ENCODE results near the gene STK33.

The STK33 gene

DNA sequence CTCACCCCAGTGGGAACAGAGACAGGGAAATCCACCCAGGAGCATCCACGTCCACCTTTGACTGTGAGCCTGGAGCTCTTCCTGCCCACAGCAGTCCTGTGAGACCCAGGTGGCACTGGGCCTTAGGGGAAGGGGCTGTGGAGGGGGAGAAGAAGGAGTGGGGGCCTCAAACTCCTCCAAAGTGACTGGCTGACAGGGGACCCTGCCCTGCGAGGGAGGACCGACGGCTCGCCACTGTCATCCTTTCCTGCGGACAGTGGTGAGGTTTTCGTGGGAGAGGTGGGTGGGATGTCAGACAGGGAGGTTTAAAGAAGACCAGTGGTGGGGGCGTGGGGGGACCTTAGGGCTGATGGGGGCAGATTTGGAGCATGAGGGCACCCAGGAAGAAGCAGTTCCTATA lies 237.8 kb downstream of the STK33 start:
- no peak for DNase-seq (ENCODE audit: low spot score)

DNA sequence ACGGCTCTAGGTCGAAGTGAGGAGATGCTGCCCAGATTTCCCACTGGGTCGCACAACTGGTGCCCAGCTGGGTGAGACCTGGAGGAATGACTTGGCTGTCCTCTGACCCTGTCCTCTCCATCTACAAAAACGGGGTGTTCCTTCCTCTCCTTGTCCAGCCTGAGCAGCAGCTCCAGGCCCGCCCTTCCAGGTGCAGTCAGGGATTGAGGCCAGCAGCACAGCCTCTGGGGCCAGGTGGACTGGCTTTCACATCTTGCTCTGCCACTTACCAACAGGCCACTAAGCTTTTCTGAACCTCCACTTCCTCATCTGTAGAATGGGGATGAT lies 238.6 kb downstream of the STK33 start:
- no peak for DNase-seq (ENCODE audit: low spot score)

DNA sequence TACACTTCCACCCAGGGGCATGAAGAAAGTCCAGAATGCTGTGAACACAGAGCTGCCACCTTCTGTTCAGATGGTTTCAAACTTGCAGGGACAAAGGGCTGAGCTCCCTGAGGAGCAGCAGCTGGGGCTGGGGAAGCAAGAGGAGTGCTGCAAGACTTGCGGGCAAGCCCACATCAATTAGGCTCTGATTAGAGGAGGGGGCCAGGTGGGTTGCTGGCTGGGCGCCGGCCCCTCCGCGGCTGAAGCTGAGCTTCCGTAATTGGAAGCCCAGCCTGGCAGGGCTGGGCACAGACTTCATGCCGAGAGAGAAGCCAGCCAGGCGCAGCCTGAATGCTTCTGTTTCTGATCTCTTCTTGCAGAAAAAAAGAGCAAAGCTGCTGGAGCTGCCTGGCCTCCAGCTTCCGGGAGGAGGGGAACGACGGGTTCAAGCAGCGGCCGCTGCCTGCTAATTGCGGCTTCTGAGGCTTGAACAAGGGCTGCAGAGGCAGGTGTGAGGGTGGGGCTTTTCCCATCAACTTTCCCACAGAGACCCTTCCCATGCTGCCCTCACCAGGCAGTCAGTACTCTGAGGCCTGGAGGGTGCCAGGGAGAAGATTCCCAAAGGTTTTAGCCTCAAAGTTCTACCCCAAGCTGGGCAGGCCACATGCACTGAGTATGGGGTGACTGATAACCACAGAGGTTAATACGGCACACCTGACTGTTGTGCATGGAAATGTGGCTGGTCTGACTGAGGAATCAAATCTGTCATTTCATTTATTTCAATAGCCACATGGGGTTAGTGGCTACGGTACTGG lies 239.2 kb downstream of the STK33 start:
- DNase-seq (ENCODE audit: low spot score) = peak; percentile 44

DNA sequence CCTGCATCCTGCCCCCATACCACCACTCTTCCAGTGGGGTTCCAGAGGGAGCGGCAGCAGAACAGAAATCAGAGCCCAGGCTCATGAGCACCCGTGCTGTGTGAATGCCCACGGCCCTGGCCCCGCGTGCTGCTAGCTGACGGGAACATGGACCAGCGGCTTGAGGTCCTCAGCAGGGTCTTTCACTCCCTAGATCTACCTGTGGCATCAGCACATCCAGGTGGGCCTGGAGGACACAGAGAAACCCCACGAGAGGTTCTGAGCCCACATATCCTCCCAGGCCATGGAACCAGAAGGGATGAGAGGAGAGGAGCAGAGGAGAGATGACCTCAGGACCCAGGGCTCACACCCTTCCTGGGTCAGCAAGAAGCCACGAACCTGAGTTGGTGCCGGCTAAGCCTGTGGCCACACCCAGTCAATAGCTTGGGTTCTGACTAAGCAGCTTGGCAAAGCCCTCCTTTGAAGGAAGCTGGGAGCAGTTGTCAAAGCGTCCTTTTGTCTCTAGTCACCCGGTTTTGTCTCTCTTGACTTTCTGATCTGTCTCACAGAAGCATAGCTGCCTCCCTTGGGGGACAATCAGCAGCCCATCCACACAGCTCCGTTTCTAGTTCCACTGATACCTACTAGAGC lies 241.0 kb downstream of the STK33 start:
- peak; percentile 31 for DNase-seq (ENCODE audit: low spot score)

DNA sequence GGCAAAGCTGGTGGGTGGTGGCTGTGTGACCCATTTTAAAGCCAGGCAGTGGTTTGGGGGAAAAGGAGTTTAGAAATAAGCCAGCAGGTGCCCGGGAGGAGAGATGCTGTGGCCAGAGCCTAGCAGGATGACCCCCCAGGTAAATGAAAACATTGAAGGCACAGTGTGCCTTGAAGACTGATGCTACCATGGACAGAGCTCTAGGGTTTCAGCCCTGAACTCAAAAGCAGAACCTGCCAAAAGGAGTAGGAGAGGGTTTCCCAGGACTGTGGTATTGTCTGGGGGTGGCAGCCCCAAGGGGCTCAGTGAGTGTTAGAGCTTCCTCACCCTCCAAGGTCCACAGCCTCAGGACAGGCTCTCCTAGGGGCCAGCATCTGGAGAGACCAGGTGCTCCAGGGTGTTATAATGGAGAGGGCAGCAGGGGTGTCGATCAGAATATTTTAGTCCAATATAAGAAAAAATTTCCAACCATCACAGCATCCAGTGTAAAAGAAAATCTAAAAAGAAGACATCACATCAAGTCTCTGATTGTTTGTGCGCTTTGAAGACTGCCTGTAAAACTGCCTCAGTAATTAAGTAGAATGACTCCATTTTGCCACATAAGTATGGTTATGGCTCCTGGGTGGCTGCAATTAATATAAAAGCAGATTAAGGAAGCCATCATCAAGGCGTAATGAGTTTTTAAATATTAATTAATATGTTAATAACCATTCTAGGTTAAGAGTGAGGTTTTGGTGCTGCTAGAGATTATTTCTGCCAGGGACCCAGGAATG lies 241.7 kb downstream of the STK33 start:
- DNase-seq (ENCODE audit: low spot score) = no peak

DNA sequence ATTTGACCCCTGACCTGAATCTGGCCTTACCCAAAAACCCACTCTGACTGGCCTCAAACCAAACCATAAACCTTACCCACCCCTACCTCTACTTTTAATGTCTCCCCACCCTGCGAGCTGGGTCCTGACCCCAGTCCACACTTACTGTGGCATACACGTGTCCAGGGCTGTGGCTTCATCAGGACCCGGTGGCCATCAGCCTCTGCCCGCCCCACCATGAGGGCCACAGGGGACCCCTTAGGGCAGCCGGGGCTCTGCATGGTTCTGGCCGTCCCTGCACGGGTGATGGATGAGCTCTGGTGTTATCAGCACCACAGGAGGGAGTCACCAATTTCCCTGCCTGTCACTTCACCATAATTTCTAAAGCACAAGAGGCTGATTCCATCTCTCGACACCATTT lies 242.8 kb downstream of the STK33 start:
- no peak for DNase-seq (ENCODE audit: low spot score)

DNA sequence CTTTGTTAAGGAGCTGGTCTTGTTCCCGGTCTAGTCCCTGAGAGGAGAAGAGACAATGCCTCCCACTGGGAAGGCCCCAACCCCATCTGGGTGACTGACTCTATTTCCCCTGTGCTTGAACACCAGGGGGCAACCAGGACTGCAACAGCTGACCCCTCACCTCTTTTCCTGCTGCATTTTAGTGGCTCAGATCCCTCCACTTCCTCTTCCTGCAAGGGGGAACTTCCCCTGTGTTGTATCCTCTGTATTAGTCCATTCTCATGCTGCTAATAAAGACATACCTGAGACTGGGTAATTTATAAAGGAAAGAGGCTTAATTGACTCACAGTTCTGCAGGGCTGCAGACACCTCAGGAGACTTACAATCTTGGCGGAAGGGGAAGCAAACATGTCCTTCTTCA lies 246.1 kb downstream of the STK33 start:
- DNase-seq (ENCODE audit: low spot score) = no peak

DNA sequence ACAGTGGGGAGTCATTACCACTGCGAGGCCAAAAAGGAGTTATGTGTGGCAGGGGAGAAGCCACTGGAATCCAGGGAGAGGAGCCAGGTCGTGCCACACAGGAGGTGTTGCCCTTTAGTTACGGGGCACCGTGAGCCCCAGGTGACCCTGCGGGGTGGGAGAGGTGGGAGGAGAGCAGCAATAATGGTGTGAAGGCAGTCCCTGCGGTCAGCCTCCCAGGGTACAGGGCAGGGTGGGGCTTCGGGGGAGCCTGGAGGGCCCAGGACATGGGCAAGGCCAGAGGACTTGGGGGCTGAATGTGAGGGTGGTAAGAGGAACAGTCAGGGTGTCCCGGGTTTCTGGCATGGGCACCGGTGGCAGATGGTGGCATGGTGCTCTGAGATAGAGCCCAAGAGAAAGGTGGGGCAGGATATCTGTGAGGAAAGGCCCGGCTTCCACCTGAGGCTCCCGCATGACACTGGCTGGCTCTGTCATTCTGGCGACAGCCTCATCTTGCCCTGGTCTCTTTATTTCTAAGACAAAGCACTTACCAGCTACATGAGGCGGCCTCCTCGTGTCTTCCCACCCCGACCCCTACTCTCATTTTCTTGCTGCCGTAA lies 247.8 kb downstream of the STK33 start:
- DNase-seq (ENCODE audit: low spot score) = no peak

DNA sequence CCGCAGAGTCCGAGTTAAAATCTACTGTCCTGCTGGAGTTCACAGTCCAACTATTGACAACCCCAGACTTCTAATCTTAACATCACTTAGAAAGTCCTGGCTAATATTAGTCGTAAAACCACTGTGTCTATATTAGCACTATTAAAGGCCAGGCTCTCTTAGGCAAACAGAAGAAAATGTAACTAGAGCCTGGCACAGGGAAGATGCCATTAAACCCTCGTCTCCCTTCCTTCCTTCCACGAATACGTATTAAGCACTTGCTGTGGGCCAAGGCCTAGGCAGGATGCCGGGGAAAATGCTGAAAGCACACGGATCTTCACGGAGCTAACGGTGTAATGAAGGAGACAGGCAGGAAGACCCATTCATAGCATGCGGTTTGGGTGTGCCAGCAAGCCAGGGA lies 248.8 kb downstream of the STK33 start:
- DNase-seq (ENCODE audit: low spot score) = no peak

DNA sequence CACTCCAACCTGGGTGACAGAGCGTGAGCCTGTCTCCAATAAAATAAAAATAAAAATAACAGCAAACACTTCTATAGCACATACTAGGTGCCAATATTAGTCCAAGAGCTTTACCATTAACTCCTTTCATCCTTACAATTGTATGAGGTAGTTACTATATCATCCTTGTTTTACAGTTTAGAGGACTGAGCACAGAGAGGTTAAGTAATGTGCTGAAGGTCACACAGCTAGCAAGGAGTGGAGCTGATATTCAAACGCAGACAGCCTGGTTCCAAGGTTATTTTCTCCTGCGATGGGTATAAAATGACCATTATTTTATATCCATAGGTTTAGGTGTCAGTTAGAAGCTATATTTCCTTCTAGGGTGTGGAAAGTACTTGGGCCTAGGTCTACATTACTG lies 249.7 kb downstream of the STK33 start:
- no peak for DNase-seq (ENCODE audit: low spot score)

DNA sequence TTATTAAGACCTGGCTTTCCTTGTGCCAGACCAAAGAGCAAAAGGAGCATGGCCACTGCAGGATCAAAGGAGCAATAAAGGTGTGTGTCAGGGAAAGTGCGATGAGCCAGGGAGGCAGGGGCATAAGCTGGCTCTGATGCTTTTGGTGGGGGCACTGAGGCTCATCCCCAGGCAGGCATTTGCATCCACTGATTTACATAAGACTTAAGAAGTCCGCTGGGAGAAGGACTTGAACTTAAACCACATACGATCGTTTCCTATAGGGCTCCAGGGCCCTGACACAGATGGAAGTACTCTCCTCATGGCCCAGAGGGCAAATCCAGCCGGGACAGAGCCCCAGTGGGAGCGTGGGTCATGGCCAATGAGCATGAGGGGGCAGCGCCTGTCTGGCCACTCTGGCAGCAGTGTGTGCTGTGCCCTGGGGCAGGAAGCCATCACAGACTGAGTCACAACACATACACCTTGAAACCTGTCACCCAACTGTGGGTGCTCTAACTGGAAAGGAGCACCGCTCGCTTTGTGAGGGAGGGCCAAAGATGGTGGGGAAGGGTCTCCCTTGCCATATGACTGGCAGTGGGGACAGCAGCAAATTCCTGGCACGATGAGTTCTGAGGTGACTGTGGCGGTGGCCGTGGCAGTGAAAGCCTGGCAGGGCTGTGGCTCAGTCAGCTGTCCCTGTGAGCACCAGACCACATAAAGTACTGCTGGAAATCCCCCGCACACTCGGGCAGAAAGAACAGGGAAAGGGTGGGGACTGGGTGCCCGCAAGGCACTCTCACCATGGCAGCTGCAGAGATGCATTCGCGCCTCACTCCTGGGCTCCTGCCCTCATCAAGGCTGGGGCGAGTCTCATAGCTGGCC lies 251.0 kb downstream of the STK33 start:
- DNase-seq (ENCODE audit: low spot score) = peak; percentile 42

DNA sequence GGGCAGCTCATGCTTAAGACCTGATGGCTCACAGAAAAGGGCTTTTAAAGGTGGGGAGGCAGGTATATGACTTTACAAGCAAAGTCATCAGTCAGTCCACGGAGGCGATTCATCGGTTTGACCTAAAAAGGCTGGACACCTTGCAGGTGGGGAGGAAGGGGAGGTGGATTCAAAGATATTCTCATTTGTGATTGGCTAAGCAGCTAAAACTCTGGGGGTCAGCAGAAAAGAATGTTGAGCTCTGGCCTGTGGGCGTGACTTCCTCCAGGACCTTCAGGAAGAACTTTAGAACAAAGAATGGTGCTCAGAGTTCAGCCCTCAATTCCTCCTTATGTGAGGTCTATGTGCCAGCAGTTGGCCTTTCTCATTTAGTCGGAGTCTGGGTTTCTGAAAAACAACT lies 252.0 kb downstream of the STK33 start:
- no peak for DNase-seq (ENCODE audit: low spot score)

Data from SW480 (cell line).